GM23338 (cell line): Measurements from ENCODE around the gene GRIA3. TPM values are rescaled to one million over a fixed set of nuclear protein-coding genes. Genes with fewer than 3 reads are reported as not detected.

ENCODE experiments used
- ATAC-seq: fragments of 200-7000 bp; cut with Tn5 transposase; 3 replicates; pipeline ENCODE4 v1.9.1; 2020
- DNase-seq: peaks from one replicate; pipeline ENCODE4 v3.0.0-alpha.2; 2015; ENCODE audit warnings: low spot score
- H2AFZ ChIP-seq: fragments of 200-600 bp; sonication (generic); 2 replicates; pipeline ENCODE4 v1.8.0; 2016; ENCODE audit warnings: antibody characterized with exemption, mild to moderate bottlenecking, moderate library complexity
- H3F3A ChIP-seq: fragments of 200-600 bp; sonication (generic); replicated peaks from 2 replicates; pipeline ENCODE4 v1.8.0; 2017; ENCODE audit warnings: antibody characterized with exemption, mixed run types, low read depth
- H3K27ac ChIP-seq: fragments of 200-600 bp; sonication (generic); 2 replicates; pipeline ENCODE4 v1.6.1; 2016; ENCODE audit warnings: low read depth
- H3K27me3 ChIP-seq: fragments of 200-600 bp; sonication (generic); 2 replicates; pipeline ENCODE4 v1.8.0; 2016; ENCODE audit warnings: mild to moderate bottlenecking, mixed run types, moderate library complexity; ENCODE audit not compliant: insufficient read depth
- H3K36me3 ChIP-seq: fragments of 200-600 bp; sonication (generic); 2 replicates; pipeline ENCODE4 v1.8.0; 2016; ENCODE audit warnings: mild to moderate bottlenecking; ENCODE audit not compliant: insufficient read depth
- H3K4me1 ChIP-seq: fragments of 200-600 bp; sonication (generic); 2 replicates; pipeline ENCODE4 v1.8.0; 2016; ENCODE audit warnings: mild to moderate bottlenecking, moderate library complexity; ENCODE audit not compliant: insufficient read depth
- H3K4me2 ChIP-seq: fragments of 200-600 bp; sonication (generic); 2 replicates; pipeline ENCODE4 v1.7.1; 2017; ENCODE audit warnings: mixed run types
- H3K4me3 ChIP-seq: fragments of 200-600 bp; sonication (generic); 2 replicates; pipeline ENCODE4 v1.6.1; 2016; ENCODE audit warnings: mixed run types
- H3K79me2 ChIP-seq: fragments of 200-600 bp; sonication (generic); replicated peaks from 2 replicates; pipeline ENCODE4 v1.8.0; 2017; ENCODE audit warnings: mild to moderate bottlenecking; ENCODE audit not compliant: insufficient read depth
- H3K9me2 ChIP-seq: fragments of 200-600 bp; sonication (generic); 2 replicates; pipeline ENCODE4 v1.8.0; 2017; ENCODE audit not compliant: insufficient read depth
- H4K20me1 ChIP-seq: fragments of 200-600 bp; sonication (generic); replicated peaks from 2 replicates; pipeline ENCODE4 v1.8.0; 2017; ENCODE audit warnings: mild to moderate bottlenecking; ENCODE audit not compliant: insufficient read depth
- H3K27ac Mint-ChIP-seq: 2 replicates; pipeline ENCODE4 v1.8.0; 2020; ENCODE audit warnings: inconsistent platforms, mild to moderate bottlenecking, moderate library complexity, mixed read lengths
- H3K27me3 Mint-ChIP-seq: 3 replicates; pipeline ENCODE4 v1.8.0; 2022; ENCODE audit warnings: low read depth, mild to moderate bottlenecking, moderate library complexity, mixed read lengths, inconsistent platforms; ENCODE audit not compliant: insufficient read depth, poor library complexity
- H3K36me3 Mint-ChIP-seq: 3 replicates; pipeline ENCODE4 v1.8.0; 2021; ENCODE audit warnings: low read depth, mild to moderate bottlenecking, inconsistent platforms, moderate library complexity, mixed read lengths
- H3K4me1 Mint-ChIP-seq: 3 replicates; pipeline ENCODE4 v1.8.0; 2020; ENCODE audit warnings: mild to moderate bottlenecking, inconsistent platforms, mixed read lengths
- H3K4me3 Mint-ChIP-seq: 3 replicates; pipeline ENCODE4 v1.8.0; 2021; ENCODE audit warnings: moderate library complexity, mild to moderate bottlenecking, inconsistent platforms, mixed read lengths
- H3K9me3 Mint-ChIP-seq: 3 replicates; pipeline ENCODE4 v1.8.0; 2020; ENCODE audit warnings: moderate library complexity, mild to moderate bottlenecking, inconsistent platforms, mixed read lengths
- CREB1 ChIP-seq: fragments of 250-450 bp; sonication (Bioruptor Pico); IDR thresholded peaks from 2 replicates; pipeline ENCODE4 v1.5.0; 2020; ENCODE audit warnings: low read depth, mild to moderate bottlenecking, moderate library complexity
- ETS1 ChIP-seq: IDR thresholded peaks from 2 replicates; pipeline ENCODE4 v1.6.1; 2016; ENCODE audit warnings: antibody characterized with exemption
- EZH2phosphoT487 ChIP-seq: fragments of 200-600 bp; sonication (generic); IDR thresholded peaks from one replicate; pipeline ENCODE4 v1.8.1; 2018; ENCODE audit warnings: antibody characterized with exemption; ENCODE audit not compliant: unreplicated experiment
- JUNB ChIP-seq: IDR thresholded peaks from one replicate; pipeline ENCODE4 v1.6.1; 2016; ENCODE audit warnings: antibody characterized with exemption; ENCODE audit not compliant: unreplicated experiment
- POLR2AphosphoS5 ChIP-seq: IDR thresholded peaks from 2 replicates; pipeline ENCODE4 v1.6.1; 2016; ENCODE audit warnings: antibody characterized with exemption, low read depth
- REST ChIP-seq: IDR thresholded peaks from one replicate; pipeline ENCODE4 v1.6.1; 2018; ENCODE audit warnings: antibody characterized with exemption; ENCODE audit not compliant: unreplicated experiment
- ZNF114 ChIP-seq: fragments of 250-450 bp; sonication (Bioruptor Pico); IDR thresholded peaks from 2 replicates; pipeline ENCODE4 v1.5.0; 2020; ENCODE audit warnings: mild to moderate bottlenecking, moderate library complexity
- ZNF331 ChIP-seq: fragments of 250-450 bp; sonication (Bioruptor Pico); IDR thresholded peaks from 2 replicates; pipeline ENCODE4 v1.5.0; 2020; ENCODE audit warnings: low read depth, mild to moderate bottlenecking, moderate library complexity
- ZNF462 ChIP-seq: fragments of 250-450 bp; sonication (Bioruptor Pico); IDR thresholded peaks from 2 replicates; pipeline ENCODE4 v1.5.0; 2020; ENCODE audit warnings: mild to moderate bottlenecking, moderate library complexity
- polyA plus RNA-seq: library from polyadenylated mRNA; unstranded; fragments of >200 nt; fragmentation: Nextera tagmentation; extraction: Ambion mirVana; gene quantifications from 2 replicates; pipeline ENCODE4 v1.2.1, GENCODE V29; 2016
- total RNA-seq: library from RNA; depleted of rRNA; stranded (reverse); fragments of >200 nt; shearing (Covaris generic); gene quantifications from 2 replicates; pipeline ENCODE4 v1.2.3, GENCODE V29; 2014

The GRIA3 gene
- total and polyA plus RNA-seq, 2 experiments from 2014 or later = 2.7 to 5.6 TPM

- Histone ChIP-seq H3K9me2 (no peaks in the 10 kb centered on the region), H4K20me1 (no peaks in the 10 kb centered on the region), H2AFZ (no peak overlapping the region), H3K36me3 (no peaks in the 10 kb centered on the region), H3F3A (no peaks in the 10 kb centered on the region), H3K27me3 (no peaks in the 10 kb centered on the region), H3K4me3 (no peak overlapping the region), H3K79me2 (no peaks in the 10 kb centered on the region), H3K4me2 (no peak overlapping the region), H3K27ac (no peak overlapping the region), H3K4me1 (no peaks in the 10 kb centered on the region)
- Mint-ChIP-seq H3K27ac (no peak overlapping the region), H3K27me3 (no peaks in the 10 kb centered on the region), H3K9me3 (no peaks in the 10 kb centered on the region), H3K36me3 (no peaks in the 10 kb centered on the region), H3K4me3 (no peak overlapping the region), H3K4me1 (no peaks in the 10 kb centered on the region)
- DNase-seq (no peak), ATAC-seq (no peak)
- TF ChIP-seq JUNB (no peak), ETS1 (no peak), EZH2phosphoT487 (no peak), POLR2AphosphoS5 (no peak), REST (no peak), CREB1 (CRISPR knock-in tag) (no peak), ZNF331 (CRISPR knock-in tag) (no peak)
These were observed 146.3 kb downstream of the GRIA3 start for GRCh38 chrX:123330229-123330942.

- Histone ChIP-seq H3K4me1 (no peaks in the 10 kb centered on the region), H3K4me2 (no peak overlapping the region), H3K79me2 (no peaks in the 10 kb centered on the region), H3F3A (no peaks in the 10 kb centered on the region), H3K27ac (no peak overlapping the region), H3K36me3 (no peaks in the 10 kb centered on the region), H2AFZ (no peak overlapping the region), H3K9me2 (no peaks in the 10 kb centered on the region), H4K20me1 (no peaks in the 10 kb centered on the region), H3K4me3 (no peak overlapping the region), H3K27me3 (no peaks in the 10 kb centered on the region)
- no peak for ATAC-seq
- H3K4me3 Mint-ChIP-seq = no peak overlapping the region
- no peaks in the 10 kb centered on the region for H3K4me1 Mint-ChIP-seq
- H3K36me3 Mint-ChIP-seq = no peaks in the 10 kb centered on the region
- H3K27ac Mint-ChIP-seq = no peak overlapping the region
- DNase-seq = no peak
- no peaks in the 10 kb centered on the region for H3K27me3 Mint-ChIP-seq
- no peaks in the 10 kb centered on the region for H3K9me3 Mint-ChIP-seq
- no peak for TF ChIP-seq POLR2AphosphoS5
- TF ChIP-seq ZNF462 (CRISPR knock-in tag) = no peak
- TF ChIP-seq ZNF331 (CRISPR knock-in tag) = no peak
- no peak for TF ChIP-seq ZNF114 (CRISPR knock-in tag)
- no peak for TF ChIP-seq JUNB
These were observed 147.3 kb downstream of the GRIA3 start for GRCh38 chrX:123331349-123331748.
